WTC11 (cell line): ENCODE data around the gene TMEM183A. TPM values are rescaled to one million over a fixed set of nuclear protein-coding genes. Genes with fewer than 3 reads are reported as not detected.

Experiments
- ATAC-seq: fragments of 200-7000 bp; cut with Tn5 transposase; 2 replicates; pipeline ENCODE4 v1.10.0; 2021; ENCODE audit warnings: mild to moderate bottlenecking, moderate library complexity
- CTCF ChIA-PET: fragments of 300-600 bp; sonication (Branson Sonifier 250); formaldehyde crosslinking; loops from one replicate; lab custom pipeline; 2021; ENCODE audit warnings: antibody characterized with exemption; lab: Charles Lee
- POLR2A ChIA-PET: fragments of 350-600 bp; sonication (Branson Sonifier 250); formaldehyde crosslinking; loops from one replicate; lab custom pipeline; 2021; ENCODE audit warnings: antibody characterized with exemption; lab: Charles Lee
- DNase-seq: peaks from one replicate; pipeline ENCODE4 v3.0.0; 2021; ENCODE audit warnings: low spot score
- H3K27ac Mint-ChIP-seq: 2 replicates; pipeline ENCODE4 v1.8.0; 2021; ENCODE audit warnings: mixed read lengths
- H3K27me3 Mint-ChIP-seq: 2 replicates; pipeline ENCODE4 v1.8.0; 2021; ENCODE audit warnings: low read depth, mild to moderate bottlenecking, moderate library complexity, mixed read lengths
- H3K36me3 Mint-ChIP-seq: 2 replicates; pipeline ENCODE4 v1.8.0; 2021; ENCODE audit warnings: mixed read lengths
- H3K4me1 Mint-ChIP-seq: 2 replicates; pipeline ENCODE4 v1.8.0; 2022; ENCODE audit warnings: mixed read lengths
- H3K4me3 Mint-ChIP-seq: 2 replicates; pipeline ENCODE4 v1.8.0; 2021; ENCODE audit warnings: mild to moderate bottlenecking, moderate library complexity, mixed read lengths
- H3K9me3 Mint-ChIP-seq: 2 replicates; pipeline ENCODE4 v1.8.0; 2021; ENCODE audit warnings: mixed read lengths
- CREM ChIP-seq: sonication (generic); formaldehyde crosslinking; IDR thresholded peaks from 2 replicates; pipeline ENCODE4 v1.8.1; 2022; ENCODE audit warnings: mild to moderate bottlenecking, missing genetic modification reagents, moderate library complexity
- CTCF ChIP-seq: fragments of 200-600 bp; IDR thresholded peaks from 2 replicates; pipeline ENCODE4 v1.8.0; 2022; ENCODE audit warnings: antibody characterized with exemption
- ELF4 ChIP-seq: sonication (generic); formaldehyde crosslinking; IDR thresholded peaks from 2 replicates; pipeline ENCODE4 v1.8.1; 2022; ENCODE audit warnings: low read depth, mild to moderate bottlenecking, moderate library complexity, missing genetic modification reagents
- ESRRA ChIP-seq: sonication (generic); formaldehyde crosslinking; IDR thresholded peaks from 2 replicates; pipeline ENCODE4 v1.8.1; 2022; ENCODE audit warnings: mild to moderate bottlenecking, missing genetic modification reagents, borderline replicate concordance
- GTF2I ChIP-seq: fragments of 250-450 bp; sonication (Bioruptor Pico); conservative IDR thresholded peaks from 2 replicates; pipeline ENCODE4 v1.4.0; 2021; ENCODE audit warnings: mild to moderate bottlenecking
- IRF1 ChIP-seq: sonication (generic); formaldehyde crosslinking; IDR thresholded peaks from 2 replicates; pipeline ENCODE4 v1.8.0; 2023; ENCODE audit warnings: missing genetic modification reagents
- MAX ChIP-seq: sonication (generic); formaldehyde crosslinking; IDR thresholded peaks from 2 replicates; pipeline ENCODE4 v1.8.0; 2022; ENCODE audit warnings: mild to moderate bottlenecking, missing genetic modification reagents
- MXD4 ChIP-seq: fragments of 250-450 bp; sonication (Bioruptor Pico); IDR thresholded peaks from 2 replicates; pipeline ENCODE4 v1.8.0; 2021; ENCODE audit warnings: mild to moderate bottlenecking, moderate library complexity, borderline replicate concordance
- NR2C2 ChIP-seq: sonication (generic); formaldehyde crosslinking; IDR thresholded peaks from 2 replicates; pipeline ENCODE4 v1.8.0; 2022; ENCODE audit warnings: mild to moderate bottlenecking, missing genetic modification reagents
- NR3C1 ChIP-seq: sonication (generic); formaldehyde crosslinking; conservative IDR thresholded peaks from 2 replicates; pipeline ENCODE4 v1.8.1; 2023; ENCODE audit warnings: low read depth, mild to moderate bottlenecking, missing genetic modification reagents
- OVOL2 ChIP-seq: fragments of 250-450 bp; sonication (Bioruptor Pico); IDR thresholded peaks from 2 replicates; pipeline ENCODE4 v1.9.0; 2021; ENCODE audit warnings: mild to moderate bottlenecking, borderline replicate concordance
- PRDM15 ChIP-seq: sonication (generic); formaldehyde crosslinking; IDR thresholded peaks from 2 replicates; pipeline ENCODE4 v1.8.0; 2022; ENCODE audit warnings: missing genetic modification reagents
- RELA ChIP-seq: sonication (generic); formaldehyde crosslinking; IDR thresholded peaks from 2 replicates; pipeline ENCODE4 v1.8.1; 2022; ENCODE audit warnings: missing genetic modification reagents, mild to moderate bottlenecking, borderline replicate concordance
- ZBTB21 ChIP-seq: sonication (generic); formaldehyde crosslinking; IDR thresholded peaks from 2 replicates; pipeline ENCODE4 v1.8.1; 2023; ENCODE audit warnings: mild to moderate bottlenecking, missing genetic modification reagents, borderline replicate concordance
- ZBTB43 ChIP-seq: sonication (generic); formaldehyde crosslinking; IDR thresholded peaks from 2 replicates; pipeline ENCODE4 v1.8.1; 2023; ENCODE audit warnings: mild to moderate bottlenecking, missing genetic modification reagents
- ZMAT4 ChIP-seq: fragments of 250-450 bp; sonication (Bioruptor Pico); IDR thresholded peaks from 2 replicates; pipeline ENCODE4 v1.9.0; 2021; ENCODE audit warnings: mild to moderate bottlenecking
- ZNF317 ChIP-seq: sonication (generic); formaldehyde crosslinking; IDR thresholded peaks from 2 replicates; pipeline ENCODE4 v1.8.1; 2023; ENCODE audit warnings: low read depth, mild to moderate bottlenecking, moderate library complexity, missing genetic modification reagents, borderline replicate concordance
- ZNF416 ChIP-seq: fragments of 250-450 bp; sonication (Bioruptor Pico); IDR thresholded peaks from 2 replicates; pipeline ENCODE4 v1.9.0; 2021; ENCODE audit warnings: mild to moderate bottlenecking, inconsistent platforms
- ZNF512 ChIP-seq: sonication (generic); formaldehyde crosslinking; IDR thresholded peaks from 2 replicates; pipeline ENCODE4 v1.8.1; 2022; ENCODE audit warnings: missing genetic modification reagents, borderline replicate concordance
- ZNF671 ChIP-seq: fragments of 250-450 bp; sonication (Bioruptor Pico); IDR thresholded peaks from 2 replicates; pipeline ENCODE4 v1.8.0; 2021; ENCODE audit warnings: mild to moderate bottlenecking
- total RNA-seq: library from RNA; stranded (reverse); gene quantifications from 3 replicates; pipeline ENCODE4 v1.2.3, GENCODE V29; 2021

Gene TMEM183A
- total RNA-seq, 1 experiment from 2014 or later: 108 TPM

GRCh38 chr1:203056516-203056915, 49.3 kb downstream of the TMEM183A start:
- peaks cover 5% of the 10 kb centered on the region for H3K9me3 Mint-ChIP-seq
- TF ChIP-seq MXD4 (no peak), CTCF (peak; percentile 36; the same call in 1 of the 2 replicates), GTF2I (CRISPR knock-in tag) (peak; percentile 54; the same call in 1 of the 2 replicates)
- H3K4me1 Mint-ChIP-seq: peaks cover 46% of the 10 kb centered on the region
- ChIA-PET POLR2A (no interaction called here), CTCF (interaction anchor here (0.8 to 11.5 kb wide), 9 partner anchors 8 to 211 kb away, joined by 3 to 412 read pairs (median 6); partner anchors contain the start of gene ADORA1)
- DNase-seq (no peak), ATAC-seq (peak; percentile 12; the same call in 1 of the 2 replicates)
- H3K27ac Mint-ChIP-seq: no peak overlapping the region
- no peaks in the 10 kb centered on the region for H3K27me3 Mint-ChIP-seq
- no peak overlapping the region for H3K4me3 Mint-ChIP-seq
- peaks cover 36% of the 10 kb centered on the region for H3K36me3 Mint-ChIP-seq

- DNase-seq (no peak), ATAC-seq (no peak)
- Mint-ChIP-seq H3K36me3 (peaks cover 39% of the 10 kb centered on the region), H3K4me1 (peaks cover 34% of the 10 kb centered on the region), H3K4me3 (no peak overlapping the region), H3K9me3 (peaks cover 5% of the 10 kb centered on the region), H3K27me3 (no peaks in the 10 kb centered on the region), H3K27ac (no peak overlapping the region)
- TF ChIP-seq ZNF317 (CRISPR knock-in tag) (no peak), RELA (CRISPR knock-in tag) (no peak), MAX (CRISPR knock-in tag) (no peak), ZNF671 (CRISPR knock-in tag) (no peak), ZMAT4 (CRISPR knock-in tag) (no peak)
- ChIA-PET POLR2A (no interaction called here), CTCF (interaction anchor here (1.0 to 11.5 kb wide), 9 partner anchors 8 to 211 kb away, joined by 3 to 412 read pairs (median 6); partner anchors contain the start of gene ADORA1)
Measured at GRCh38 chr1:203057911-203058675, 50.9 kb downstream of the TMEM183A start.

- Mint-ChIP-seq H3K4me3 (no peak overlapping the region), H3K27me3 (no peaks in the 10 kb centered on the region), H3K27ac (no peak overlapping the region), H3K4me1 (peaks cover 29% of the 10 kb centered on the region), H3K36me3 (peaks cover 39% of the 10 kb centered on the region), H3K9me3 (peaks cover 5% of the 10 kb centered on the region)
- ATAC-seq: no peak
- ChIA-PET CTCF (interaction anchor here (1.1 to 11.5 kb wide), 5 partner anchors 17 to 209 kb away, joined by 3 to 412 read pairs (median 5); no protein-coding TSS in a partner anchor), POLR2A (no interaction called here)
- no peak for DNase-seq
- TF ChIP-seq ELF4 (CRISPR knock-in tag): no peak
- TF ChIP-seq MAX (CRISPR knock-in tag): no peak
- TF ChIP-seq ZNF416 (CRISPR knock-in tag): no peak
- TF ChIP-seq ZNF512 (CRISPR knock-in tag): no peak
- TF ChIP-seq NR3C1 (CRISPR knock-in tag): no peak
- no peak for TF ChIP-seq ESRRA (CRISPR knock-in tag)
- TF ChIP-seq CREM (CRISPR knock-in tag): no peak
- TF ChIP-seq ZBTB43 (CRISPR knock-in tag): no peak
- TF ChIP-seq ZBTB21 (CRISPR knock-in tag): no peak
- TF ChIP-seq IRF1 (CRISPR knock-in tag): no peak
- no peak for TF ChIP-seq PRDM15 (CRISPR knock-in tag)
- TF ChIP-seq OVOL2 (CRISPR knock-in tag): no peak
- TF ChIP-seq NR2C2 (CRISPR knock-in tag): no peak
Measured at GRCh38 chr1:203058676-203058935, 51.4 kb downstream of the TMEM183A start.
